ENCODE measurements around the gene GSK3B.

Gene GSK3B

DNA sequence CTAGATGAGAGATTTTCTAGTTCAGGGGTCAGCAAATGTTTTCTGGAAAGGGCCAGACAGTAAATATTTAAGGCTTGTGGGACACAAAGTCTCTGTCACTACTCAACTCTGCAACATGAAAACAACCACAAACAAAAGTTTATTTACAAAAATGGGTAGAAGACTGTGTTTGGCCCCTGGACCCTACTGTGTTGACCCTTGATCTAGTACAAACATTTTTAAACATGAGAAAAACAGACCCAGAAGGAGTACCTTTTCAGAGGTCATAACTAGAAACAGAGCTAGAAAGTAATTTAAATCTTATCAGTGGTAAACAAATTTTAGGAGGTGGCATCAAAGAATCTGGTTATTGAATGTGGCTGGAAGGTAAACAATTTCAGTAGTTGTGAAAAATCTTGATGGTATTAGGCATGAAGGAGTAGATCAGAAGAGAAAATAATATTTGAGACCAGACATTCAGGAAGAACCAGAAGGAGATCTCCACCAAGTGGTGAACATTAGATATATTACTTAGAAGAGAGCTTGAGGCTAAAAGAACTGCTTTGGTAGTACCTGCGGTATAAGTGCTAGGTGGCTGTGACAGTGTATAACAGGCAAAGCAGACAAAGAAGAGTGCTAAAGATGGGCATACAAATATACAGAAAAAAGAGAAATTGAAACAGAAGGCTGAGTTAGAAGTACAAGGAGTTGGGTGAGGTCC, 210.6 kb downstream of the GSK3B start:
- H3K4me3 ChIP-seq (ENCODE audit: low read depth, low read length): no peak overlapping the region
- TF ChIP-seq, protein P1, sequence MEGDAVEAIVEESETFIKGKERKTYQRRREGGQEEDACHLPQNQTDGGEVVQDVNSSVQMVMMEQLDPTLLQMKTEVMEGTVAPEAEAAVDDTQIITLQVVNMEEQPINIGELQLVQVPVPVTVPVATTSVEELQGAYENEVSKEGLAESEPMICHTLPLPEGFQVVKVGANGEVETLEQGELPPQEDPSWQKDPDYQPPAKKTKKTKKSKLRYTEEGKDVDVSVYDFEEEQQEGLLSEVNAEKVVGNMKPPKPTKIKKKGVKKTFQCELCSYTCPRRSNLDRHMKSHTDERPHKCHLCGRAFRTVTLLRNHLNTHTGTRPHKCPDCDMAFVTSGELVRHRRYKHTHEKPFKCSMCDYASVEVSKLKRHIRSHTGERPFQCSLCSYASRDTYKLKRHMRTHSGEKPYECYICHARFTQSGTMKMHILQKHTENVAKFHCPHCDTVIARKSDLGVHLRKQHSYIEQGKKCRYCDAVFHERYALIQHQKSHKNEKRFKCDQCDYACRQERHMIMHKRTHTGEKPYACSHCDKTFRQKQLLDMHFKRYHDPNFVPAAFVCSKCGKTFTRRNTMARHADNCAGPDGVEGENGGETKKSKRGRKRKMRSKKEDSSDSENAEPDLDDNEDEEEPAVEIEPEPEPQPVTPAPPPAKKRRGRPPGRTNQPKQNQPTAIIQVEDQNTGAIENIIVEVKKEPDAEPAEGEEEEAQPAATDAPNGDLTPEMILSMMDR (IDR thresholded peaks at IDR 0.05; ENCODE audit: low read depth, low read length): no peak

DNA sequence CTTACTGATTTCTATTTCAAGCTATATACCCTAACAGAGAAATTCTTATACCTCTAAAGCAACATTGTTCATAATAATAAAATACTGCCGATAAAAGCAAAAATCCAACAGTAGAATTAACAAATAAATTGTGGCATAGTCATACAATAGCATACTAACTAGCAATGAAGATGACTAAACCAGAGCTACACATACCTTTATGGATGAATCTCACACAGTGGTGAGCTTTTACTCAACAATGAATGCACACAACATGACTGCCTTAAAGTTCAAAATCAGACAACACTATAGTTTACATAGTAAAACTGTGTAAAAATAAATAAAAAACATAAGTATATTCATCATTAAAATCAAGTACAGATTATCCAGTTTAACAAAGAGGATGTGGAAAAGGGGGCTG, 213.3 kb downstream of the GSK3B start:
- TF ChIP-seq, protein P1 (IDR thresholded peaks at IDR 0.05; ENCODE audit: low read depth, low read length): no peak
- no peak overlapping the region for H3K4me3 ChIP-seq (ENCODE audit: low read depth, low read length)

DNA sequence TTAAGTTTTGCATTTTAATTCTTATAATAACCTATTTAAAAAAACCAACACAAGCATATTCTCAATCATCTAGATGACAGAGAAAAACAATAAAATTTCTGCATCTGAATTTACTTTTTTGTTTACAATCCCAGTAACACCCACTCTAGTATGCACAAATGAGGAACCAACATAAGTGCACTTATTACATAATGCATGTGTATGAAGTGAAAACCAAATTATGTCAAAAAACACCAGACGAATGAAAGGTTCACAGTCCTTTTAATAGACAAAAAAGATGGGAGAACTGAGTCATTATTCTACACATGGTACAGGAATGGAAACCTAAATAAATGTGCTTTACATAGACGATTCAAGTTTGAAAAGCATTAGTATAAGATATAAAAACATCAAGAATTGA, 220.6 kb downstream of the GSK3B start:
- TF ChIP-seq, protein P1 (IDR thresholded peaks at IDR 0.05; ENCODE audit: low read depth, low read length): no peak
- no peak overlapping the region for H3K4me3 ChIP-seq (ENCODE audit: low read depth, low read length)

DNA sequence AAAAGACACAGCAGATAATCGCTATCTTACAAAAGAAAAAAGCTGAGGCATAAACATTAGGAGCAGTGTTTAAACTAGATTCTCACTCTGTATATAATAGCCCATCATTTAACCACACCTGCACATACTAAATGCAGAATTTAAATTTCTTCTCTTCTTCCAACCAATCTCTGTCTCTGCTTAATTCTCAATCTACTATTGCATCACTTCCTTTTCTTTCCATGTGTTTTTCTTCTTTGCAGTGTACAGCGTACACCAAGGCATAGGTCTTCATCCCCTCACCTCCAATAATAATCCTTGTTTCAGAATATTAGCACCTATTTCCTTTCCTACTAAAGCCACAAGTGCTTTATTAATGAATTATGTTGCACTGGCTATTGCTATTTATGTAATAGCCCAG, 221.5 kb downstream of the GSK3B start:
- H3K4me3 ChIP-seq (ENCODE audit: low read depth, low read length): no peak overlapping the region
- TF ChIP-seq, protein P1 (IDR thresholded peaks at IDR 0.05; ENCODE audit: low read depth, low read length): no peak

DNA sequence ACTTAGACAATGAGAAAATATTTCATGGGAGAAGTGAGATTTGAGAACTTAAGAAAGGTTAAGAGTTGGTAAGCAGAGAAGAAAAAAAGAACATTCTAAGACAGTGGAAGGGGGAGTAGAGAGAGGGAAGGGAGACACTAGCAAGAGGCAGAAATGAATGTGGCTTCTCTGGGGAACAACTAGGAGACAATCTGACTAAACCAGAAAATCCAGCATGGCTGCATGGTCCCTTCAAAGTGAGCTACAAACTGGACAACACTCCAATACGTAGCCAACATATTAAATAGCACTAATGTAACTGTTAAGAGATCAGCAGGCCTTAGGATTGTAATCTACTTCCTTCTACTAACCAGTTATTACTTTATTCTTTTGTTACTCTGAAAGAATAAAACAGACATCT, 222.7 kb downstream of the GSK3B start:
- H3K4me3 ChIP-seq (ENCODE audit: low read depth, low read length): no peak overlapping the region
- TF ChIP-seq, protein P1 (IDR thresholded peaks at IDR 0.05; ENCODE audit: low read depth, low read length): no peak

DNA sequence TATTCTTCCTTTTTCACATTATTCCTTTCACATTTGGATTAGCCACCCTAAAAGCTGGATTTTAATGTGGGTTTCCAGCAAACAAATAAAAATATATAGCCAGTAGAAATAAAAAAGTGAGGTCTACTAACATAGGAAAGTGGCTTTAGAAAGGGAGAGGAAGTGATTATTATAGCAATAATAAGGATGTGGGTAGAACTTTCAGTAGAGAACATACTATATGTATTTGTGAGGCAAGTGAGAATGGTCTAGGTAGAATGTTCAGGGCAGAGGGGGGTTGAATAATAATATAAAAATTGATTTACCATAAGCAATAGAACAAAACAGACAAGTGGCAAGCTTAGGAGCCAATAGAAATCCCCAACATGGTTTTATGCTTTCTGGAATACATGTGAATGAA, 223.7 kb downstream of the GSK3B start:
- TF ChIP-seq, protein P1 (IDR thresholded peaks at IDR 0.05; ENCODE audit: low read depth, low read length): no peak
- no peak overlapping the region for H3K4me3 ChIP-seq (ENCODE audit: low read depth, low read length)

DNA sequence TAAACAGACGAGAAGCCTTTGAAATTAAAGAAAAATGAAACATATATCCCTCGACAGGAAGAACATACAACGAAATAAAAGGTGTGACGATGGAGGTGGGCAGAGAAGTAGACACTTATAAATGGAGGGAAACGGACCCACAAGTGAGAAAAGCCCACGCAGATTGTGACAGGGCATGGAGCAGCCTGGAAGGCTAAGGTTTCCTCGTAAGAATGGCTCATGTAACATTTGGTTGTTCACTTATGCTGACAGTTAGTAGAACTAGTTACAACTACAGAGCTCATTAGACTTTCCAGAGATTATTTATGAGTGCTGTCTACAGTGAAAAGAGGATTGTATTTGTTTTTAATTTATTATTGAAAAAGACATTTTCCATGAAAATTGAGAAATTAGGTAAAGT, 229.8 kb downstream of the GSK3B start:
- no peak overlapping the region for H3K4me3 ChIP-seq (ENCODE audit: low read depth, low read length)
- TF ChIP-seq, protein P1 (IDR thresholded peaks at IDR 0.05; ENCODE audit: low read depth, low read length): no peak

Data from WI38 (cell line).